ENCODE results near the gene NGEF.

The NGEF gene

DNA sequence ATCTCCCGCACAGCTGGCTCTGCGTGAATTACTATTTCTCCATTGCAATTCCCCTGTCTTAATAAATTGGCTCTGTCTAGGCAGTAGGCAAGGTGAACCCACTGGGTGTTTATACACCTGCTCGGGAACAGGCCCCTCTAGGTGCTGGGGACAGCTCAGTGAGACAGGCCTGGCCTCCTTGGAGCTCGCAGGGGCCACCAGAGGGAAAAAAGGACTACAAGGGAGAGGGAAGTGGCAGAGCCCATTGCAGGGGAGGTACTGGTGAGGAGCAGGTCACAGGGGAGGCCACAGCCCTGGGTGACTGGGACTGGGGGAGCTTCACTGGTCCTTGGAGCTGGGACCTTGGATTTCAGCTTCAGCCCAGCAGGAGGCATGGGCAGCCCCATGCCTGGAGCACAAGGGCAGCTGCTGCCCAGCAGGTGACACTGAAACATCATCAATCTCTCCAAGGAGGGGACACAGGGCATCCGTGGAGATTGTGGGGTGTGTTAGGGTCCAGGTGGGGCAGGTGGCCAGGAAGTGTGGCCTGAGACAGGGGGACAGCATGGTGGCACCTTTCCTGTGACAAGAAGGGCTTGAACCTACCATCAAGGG is 31.2 kb downstream of the NGEF start:
- Histone ChIP-seq H3K36me3 (ENCODE audit: control insufficient read depth in 2 of 2, insufficient read depth in 1 of 2, low read length in 2 of 2) (no peaks in the 10 kb centered on the region), H3K27ac (ENCODE audit: extremely low read depth, low read depth, low read length) (no peak overlapping the region), H3K4me3 (ENCODE audit: low read depth, low read length) (no peak overlapping the region), H3K9me3 (ENCODE audit: control insufficient read depth, insufficient read depth, low read depth, low read length) (no peaks in the 10 kb centered on the region), H3K4me1 (ENCODE audit: control insufficient read depth, insufficient read depth, low read length) (no peaks in the 10 kb centered on the region)
- TF ChIP-seq ZNF501 (tag by site-specific recombination; IDR thresholded peaks at IDR 0.05) (no peak), ZNF184 (tag by site-specific recombination; IDR thresholded peaks at IDR 0.05) (no peak), OVOL3 (tag by site-specific recombination; IDR thresholded peaks at IDR 0.05) (no peak), ZNF114 (tag by site-specific recombination; IDR thresholded peaks at IDR 0.05) (no peak), GLIS1 (tag by site-specific recombination; IDR thresholded peaks at IDR 0.05) (peak; percentile 51), ZIC2 (tag by site-specific recombination; IDR thresholded peaks at IDR 0.05) (peak; percentile 45), KLF10 (tag by site-specific recombination; IDR thresholded peaks at IDR 0.05) (no peak)
- TF ChIP-seq, protein P1, sequence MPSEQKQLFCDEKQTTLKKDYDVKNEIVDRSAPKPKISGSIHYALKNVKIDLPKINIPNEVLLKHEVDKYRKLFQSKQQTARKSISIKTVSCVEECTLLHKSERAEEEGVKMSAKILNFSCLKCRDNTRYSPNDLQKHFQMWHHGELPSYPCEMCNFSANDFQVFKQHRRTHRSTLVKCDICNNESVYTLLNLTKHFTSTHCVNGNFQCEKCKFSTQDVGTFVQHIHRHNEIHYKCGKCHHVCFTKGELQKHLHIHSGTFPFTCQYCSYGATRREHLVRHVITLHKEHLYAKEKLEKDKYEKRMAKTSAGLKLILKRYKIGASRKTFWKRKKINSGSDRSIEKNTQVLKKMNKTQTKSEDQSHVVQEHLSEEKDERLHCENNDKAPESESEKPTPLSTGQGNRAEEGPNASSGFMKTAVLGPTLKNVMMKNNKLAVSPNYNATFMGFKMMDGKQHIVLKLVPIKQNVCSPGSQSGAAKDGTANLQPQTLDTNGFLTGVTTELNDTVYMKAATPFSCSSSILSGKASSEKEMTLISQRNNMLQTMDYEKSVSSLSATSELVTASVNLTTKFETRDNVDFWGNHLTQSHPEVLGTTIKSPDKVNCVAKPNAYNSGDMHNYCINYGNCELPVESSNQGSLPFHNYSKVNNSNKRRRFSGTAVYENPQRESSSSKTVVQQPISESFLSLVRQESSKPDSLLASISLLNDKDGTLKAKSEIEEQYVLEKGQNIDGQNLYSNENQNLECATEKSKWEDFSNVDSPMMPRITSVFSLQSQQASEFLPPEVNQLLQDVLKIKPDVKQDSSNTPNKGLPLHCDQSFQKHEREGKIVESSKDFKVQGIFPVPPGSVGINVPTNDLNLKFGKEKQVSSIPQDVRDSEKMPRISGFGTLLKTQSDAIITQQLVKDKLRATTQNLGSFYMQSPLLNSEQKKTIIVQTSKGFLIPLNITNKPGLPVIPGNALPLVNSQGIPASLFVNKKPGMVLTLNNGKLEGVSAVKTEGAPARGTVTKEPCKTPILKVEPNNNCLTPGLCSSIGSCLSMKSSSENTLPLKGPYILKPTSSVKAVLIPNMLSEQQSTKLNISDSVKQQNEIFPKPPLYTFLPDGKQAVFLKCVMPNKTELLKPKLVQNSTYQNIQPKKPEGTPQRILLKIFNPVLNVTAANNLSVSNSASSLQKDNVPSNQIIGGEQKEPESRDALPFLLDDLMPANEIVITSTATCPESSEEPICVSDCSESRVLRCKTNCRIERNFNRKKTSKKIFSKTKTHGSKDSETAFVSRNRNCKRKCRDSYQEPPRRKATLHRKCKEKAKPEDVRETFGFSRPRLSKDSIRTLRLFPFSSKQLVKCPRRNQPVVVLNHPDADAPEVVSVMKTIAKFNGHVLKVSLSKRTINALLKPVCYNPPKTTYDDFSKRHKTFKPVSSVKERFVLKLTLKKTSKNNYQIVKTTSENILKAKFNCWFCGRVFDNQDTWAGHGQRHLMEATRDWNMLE (tag by site-specific recombination; conservative IDR thresholded peaks at IDR 0.05; ENCODE audit: low read depth) = no peak
- TF ChIP-seq, protein P2, sequence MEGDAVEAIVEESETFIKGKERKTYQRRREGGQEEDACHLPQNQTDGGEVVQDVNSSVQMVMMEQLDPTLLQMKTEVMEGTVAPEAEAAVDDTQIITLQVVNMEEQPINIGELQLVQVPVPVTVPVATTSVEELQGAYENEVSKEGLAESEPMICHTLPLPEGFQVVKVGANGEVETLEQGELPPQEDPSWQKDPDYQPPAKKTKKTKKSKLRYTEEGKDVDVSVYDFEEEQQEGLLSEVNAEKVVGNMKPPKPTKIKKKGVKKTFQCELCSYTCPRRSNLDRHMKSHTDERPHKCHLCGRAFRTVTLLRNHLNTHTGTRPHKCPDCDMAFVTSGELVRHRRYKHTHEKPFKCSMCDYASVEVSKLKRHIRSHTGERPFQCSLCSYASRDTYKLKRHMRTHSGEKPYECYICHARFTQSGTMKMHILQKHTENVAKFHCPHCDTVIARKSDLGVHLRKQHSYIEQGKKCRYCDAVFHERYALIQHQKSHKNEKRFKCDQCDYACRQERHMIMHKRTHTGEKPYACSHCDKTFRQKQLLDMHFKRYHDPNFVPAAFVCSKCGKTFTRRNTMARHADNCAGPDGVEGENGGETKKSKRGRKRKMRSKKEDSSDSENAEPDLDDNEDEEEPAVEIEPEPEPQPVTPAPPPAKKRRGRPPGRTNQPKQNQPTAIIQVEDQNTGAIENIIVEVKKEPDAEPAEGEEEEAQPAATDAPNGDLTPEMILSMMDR (tag by site-specific recombination; IDR thresholded peaks at IDR 0.05) = peak; percentile 22; the same call in 1 of the 2 replicates
- POLR2A ChIA-PET = no interaction called here
- CTCF ChIA-PET = interaction anchor here (1.6 kb wide), 1 partner anchor 72 kb away, joined by 6 read pairs; no protein-coding TSS in a partner anchor

DNA sequence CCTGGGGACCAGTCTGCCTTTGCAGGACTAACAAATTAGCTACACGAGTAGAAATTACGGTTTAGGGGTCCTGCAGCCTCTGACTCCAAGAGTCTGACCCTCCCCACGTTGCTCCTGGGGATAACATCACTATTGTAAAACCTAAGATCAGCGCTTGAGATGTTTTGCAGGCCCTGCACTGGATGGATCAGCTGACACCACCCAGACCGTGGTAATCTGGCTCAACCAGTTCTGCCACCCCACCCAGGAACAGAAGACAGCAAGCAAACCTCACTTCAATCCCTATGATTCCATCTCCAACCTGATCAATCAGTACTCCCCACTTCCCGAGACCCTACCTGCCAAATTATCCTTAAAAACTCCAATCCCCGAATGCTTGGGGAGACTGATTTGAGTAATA is 31.7 kb downstream of the NGEF start:
- no peaks in the 10 kb centered on the region for H3K4me1 ChIP-seq (ENCODE audit: control insufficient read depth, insufficient read depth, low read length)
- no peaks in the 10 kb centered on the region for H3K36me3 ChIP-seq (ENCODE audit: control insufficient read depth in 2 of 2, insufficient read depth in 1 of 2, low read length in 2 of 2)
- ChIA-PET CTCF (interaction anchor here (0.7 to 1.6 kb wide), 2 partner anchors 47 to 73 kb away, joined by 5 to 6 read pairs; no protein-coding TSS in a partner anchor), POLR2A (no interaction called here)
- no peak overlapping the region for H3K4me3 ChIP-seq (ENCODE audit: low read depth, low read length)
- no peaks in the 10 kb centered on the region for H3K9me3 ChIP-seq (ENCODE audit: control insufficient read depth, insufficient read depth, low read depth, low read length)
- TF ChIP-seq ZNF223 (tag by site-specific recombination; IDR thresholded peaks at IDR 0.05) = no peak
- no peak for TF ChIP-seq TRIM28 (IDR thresholded peaks at IDR 0.05; ENCODE audit: borderline replicate concordance, low read length)
- TF ChIP-seq ZBTB21 (tag by site-specific recombination; IDR thresholded peaks at IDR 0.05) = no peak
- no peak for TF ChIP-seq ZNF555 (tag by site-specific recombination; conservative IDR thresholded peaks at IDR 0.05)
- TF ChIP-seq, protein P3, sequence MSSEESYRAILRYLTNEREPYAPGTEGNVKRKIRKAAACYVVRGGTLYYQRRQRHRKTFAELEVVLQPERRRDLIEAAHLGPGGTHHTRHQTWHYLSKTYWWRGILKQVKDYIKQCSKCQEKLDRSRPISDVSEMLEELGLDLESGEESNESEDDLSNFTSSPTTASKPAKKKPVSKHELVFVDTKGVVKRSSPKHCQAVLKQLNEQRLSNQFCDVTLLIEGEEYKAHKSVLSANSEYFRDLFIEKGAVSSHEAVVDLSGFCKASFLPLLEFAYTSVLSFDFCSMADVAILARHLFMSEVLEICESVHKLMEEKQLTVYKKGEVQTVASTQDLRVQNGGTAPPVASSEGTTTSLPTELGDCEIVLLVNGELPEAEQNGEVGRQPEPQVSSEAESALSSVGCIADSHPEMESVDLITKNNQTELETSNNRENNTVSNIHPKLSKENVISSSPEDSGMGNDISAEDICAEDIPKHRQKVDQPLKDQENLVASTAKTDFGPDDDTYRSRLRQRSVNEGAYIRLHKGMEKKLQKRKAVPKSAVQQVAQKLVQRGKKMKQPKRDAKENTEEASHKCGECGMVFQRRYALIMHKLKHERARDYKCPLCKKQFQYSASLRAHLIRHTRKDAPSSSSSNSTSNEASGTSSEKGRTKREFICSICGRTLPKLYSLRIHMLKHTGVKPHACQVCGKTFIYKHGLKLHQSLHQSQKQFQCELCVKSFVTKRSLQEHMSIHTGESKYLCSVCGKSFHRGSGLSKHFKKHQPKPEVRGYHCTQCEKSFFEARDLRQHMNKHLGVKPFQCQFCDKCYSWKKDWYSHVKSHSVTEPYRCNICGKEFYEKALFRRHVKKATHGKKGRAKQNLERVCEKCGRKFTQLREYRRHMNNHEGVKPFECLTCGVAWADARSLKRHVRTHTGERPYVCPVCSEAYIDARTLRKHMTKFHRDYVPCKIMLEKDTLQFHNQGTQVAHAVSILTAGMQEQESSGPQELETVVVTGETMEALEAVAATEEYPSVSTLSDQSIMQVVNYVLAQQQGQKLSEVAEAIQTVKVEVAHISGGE (tag by site-specific recombination; conservative IDR thresholded peaks at IDR 0.05; ENCODE audit: low read depth) = no peak
- TF ChIP-seq, protein P4, sequence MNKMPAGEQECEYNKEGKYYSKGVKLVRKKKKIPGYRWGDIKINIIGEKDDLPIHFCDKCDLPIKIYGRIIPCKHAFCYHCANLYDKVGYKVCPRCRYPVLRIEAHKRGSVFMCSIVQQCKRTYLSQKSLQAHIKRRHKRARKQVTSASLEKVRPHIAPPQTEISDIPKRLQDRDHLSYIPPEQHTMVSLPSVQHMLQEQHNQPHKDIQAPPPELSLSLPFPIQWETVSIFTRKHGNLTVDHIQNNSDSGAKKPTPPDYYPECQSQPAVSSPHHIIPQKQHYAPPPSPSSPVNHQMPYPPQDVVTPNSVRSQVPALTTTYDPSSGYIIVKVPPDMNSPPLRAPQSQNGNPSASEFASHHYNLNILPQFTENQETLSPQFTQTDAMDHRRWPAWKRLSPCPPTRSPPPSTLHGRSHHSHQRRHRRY (tag by site-specific recombination; IDR thresholded peaks at IDR 0.05) = no peak
- TF ChIP-seq ZNF335 (tag by site-specific recombination; conservative IDR thresholded peaks at IDR 0.05) = no peak
- TF ChIP-seq ZNF221 (tag by site-specific recombination; IDR thresholded peaks at IDR 0.05; ENCODE audit: borderline replicate concordance) = no peak
- TF ChIP-seq ZNF416 (tag by site-specific recombination; IDR thresholded peaks at IDR 0.05) = no peak
- no peak for TF ChIP-seq WT1 (tag by site-specific recombination; IDR thresholded peaks at IDR 0.05)
- no peak for TF ChIP-seq ZNF37A (tag by site-specific recombination; IDR thresholded peaks at IDR 0.05)
- no peak for TF ChIP-seq ZNF670 (tag by site-specific recombination; IDR thresholded peaks at IDR 0.05; ENCODE audit: low read depth)
- TF ChIP-seq, protein P5, sequence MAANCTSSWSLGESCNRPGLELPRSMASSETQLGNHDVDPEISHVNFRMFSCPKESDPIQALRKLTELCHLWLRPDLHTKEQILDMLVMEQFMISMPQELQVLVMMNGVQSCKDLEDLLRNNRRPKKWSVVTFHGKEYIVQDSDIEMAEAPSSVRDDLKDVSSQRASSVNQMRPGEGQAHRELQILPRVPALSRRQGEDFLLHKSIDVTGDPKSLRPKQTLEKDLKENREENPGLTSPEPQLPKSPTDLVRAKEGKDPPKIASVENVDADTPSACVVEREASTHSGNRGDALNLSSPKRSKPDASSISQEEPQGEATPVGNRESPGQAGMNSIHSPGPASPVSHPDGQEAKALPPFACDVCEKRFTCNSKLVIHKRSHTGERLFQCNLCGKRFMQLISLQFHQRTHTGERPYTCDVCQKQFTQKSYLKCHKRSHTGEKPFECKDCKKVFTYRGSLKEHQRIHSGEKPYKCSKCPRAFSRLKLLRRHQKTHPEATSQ (tag by site-specific recombination; IDR thresholded peaks at IDR 0.05) = no peak
- no peak overlapping the region for H3K27ac ChIP-seq (ENCODE audit: extremely low read depth, low read depth, low read length)

Measured in HEK293 (cell line).